Neural progenitor cell (in vitro differentiated cells): ENCODE data around the gene GALE. TPM values are rescaled to one million over a fixed set of nuclear protein-coding genes. Genes with fewer than 3 reads are reported as not detected.

Experiments used
- DNase-seq: peaks from one replicate; pipeline ENCODE4 v3.0.0-alpha.2; 2016; ENCODE audit warnings: low spot score
- H2AFZ ChIP-seq: fragments of 200-600 bp; sonication (generic); replicated peaks from 2 replicates; pipeline ENCODE4 v1.6.1; 2016; ENCODE audit warnings: antibody characterized with exemption
- H3F3A ChIP-seq: fragments of 200-600 bp; sonication (generic); 2 replicates; pipeline ENCODE4 v1.6.1; 2016; ENCODE audit warnings: antibody characterized with exemption, low read depth
- H3K27ac ChIP-seq: fragments of 200-600 bp; sonication (generic); 2 replicates; pipeline ENCODE4 v1.5.1; 2016; ENCODE audit warnings: mild to moderate bottlenecking
- H3K27me3 ChIP-seq: fragments of 200-600 bp; sonication (generic); 2 replicates; pipeline ENCODE4 v1.6.1; 2016; ENCODE audit warnings: mild to moderate bottlenecking, moderate library complexity
- H3K36me3 ChIP-seq: fragments of 200-600 bp; sonication (generic); 2 replicates; pipeline ENCODE4 v1.5.1; 2016
- H3K4me1 ChIP-seq: fragments of 200-600 bp; sonication (generic); 2 replicates; pipeline ENCODE4 v1.6.1; 2016; ENCODE audit warnings: mixed run types
- H3K4me2 ChIP-seq: fragments of 200-600 bp; sonication (generic); 2 replicates; pipeline ENCODE4 v1.6.1; 2016
- H3K4me3 ChIP-seq: fragments of 200-600 bp; sonication (generic); 2 replicates; pipeline ENCODE4 v1.5.1; 2016
- H3K79me2 ChIP-seq: fragments of 200-600 bp; sonication (generic); 2 replicates; pipeline ENCODE4 v1.6.1; 2016; ENCODE audit warnings: low read depth
- H3K9ac ChIP-seq: fragments of 200-600 bp; sonication (generic); 2 replicates; pipeline ENCODE4 v1.6.1; 2016
- H3K9me3 ChIP-seq: fragments of 200-600 bp; sonication (generic); 2 replicates; pipeline ENCODE4 v1.5.1; 2016; ENCODE audit warnings: low read depth
- H4K20me1 ChIP-seq: fragments of 200-600 bp; sonication (generic); 2 replicates; pipeline ENCODE4 v1.6.1; 2016; ENCODE audit warnings: low read depth
- H3K27ac Mint-ChIP-seq: 3 replicates; pipeline ENCODE4 v1.8.0; 2021; ENCODE audit warnings: mixed read lengths
- H3K27me3 Mint-ChIP-seq: 2 replicates; pipeline ENCODE4 v1.8.0; 2022; ENCODE audit warnings: low read depth, mild to moderate bottlenecking, inconsistent platforms, moderate library complexity, mixed read lengths; ENCODE audit not compliant: insufficient read depth
- H3K36me3 Mint-ChIP-seq: 3 replicates; pipeline ENCODE4 v1.8.0; 2021; ENCODE audit warnings: mixed read lengths
- H3K4me1 Mint-ChIP-seq: 3 replicates; pipeline ENCODE4 v1.8.0; 2021; ENCODE audit warnings: mixed read lengths
- H3K4me3 Mint-ChIP-seq: 3 replicates; pipeline ENCODE4 v1.8.0; 2021; ENCODE audit warnings: mild to moderate bottlenecking, moderate library complexity, mixed read lengths
- H3K9me3 Mint-ChIP-seq: 3 replicates; pipeline ENCODE4 v1.8.0; 2020; ENCODE audit warnings: mixed read lengths
- CTCF ChIP-seq: fragments of 200-600 bp; sonication (generic); IDR thresholded peaks from 2 replicates; pipeline ENCODE4 v1.5.1; 2017; ENCODE audit warnings: antibody characterized with exemption, mild to moderate bottlenecking
- EZH2 ChIP-seq: fragments of 200-600 bp; sonication (generic); IDR thresholded peaks from 2 replicates; pipeline ENCODE4 v1.6.1; 2017; ENCODE audit warnings: antibody characterized with exemption, mild to moderate bottlenecking, moderate library complexity
- EZH2phosphoT487 ChIP-seq: fragments of 200-600 bp; sonication (generic); IDR thresholded peaks from 2 replicates; pipeline ENCODE4 v1.6.1; 2017; ENCODE audit warnings: antibody characterized with exemption
- total RNA-seq: library from RNA; depleted of rRNA; stranded (reverse); fragments of >200 nt; gene quantifications from 2 replicates; pipeline ENCODE4 v1.2.3, GENCODE V29; 2015; ENCODE audit warnings: low replicate concordance

Gene GALE
- total RNA-seq, 1 donor from 2014 or later: 15.6 TPM

- no peaks in the 10 kb centered on the region for H3K9me3 Mint-ChIP-seq
- H4K20me1 ChIP-seq: peaks cover 10% of the 10 kb centered on the region
- H3K36me3 Mint-ChIP-seq: peaks cover 2% of the 10 kb centered on the region
Measured at GRCh38 chr1:23793861-23794731, 6.5 kb downstream of the GALE start.

GRCh38 chr1:23793018-23793781, 7.4 kb downstream of the GALE start:
- Mint-ChIP-seq H3K27me3 (no peaks in the 10 kb centered on the region), H3K4me3 (no peak overlapping the region), H3K9me3 (no peaks in the 10 kb centered on the region), H3K27ac (no peak overlapping the region), H3K36me3 (peaks cover 2% of the 10 kb centered on the region), H3K4me1 (peaks cover 15% of the 10 kb centered on the region)
- Histone ChIP-seq H3K4me3 (no peak overlapping the region), H3F3A (peaks cover 15% of the 10 kb centered on the region), H3K9ac (no peak overlapping the region), H3K27ac (no peak overlapping the region), H2AFZ (no peak overlapping the region), H3K4me2 (no peak overlapping the region), H3K4me1 (peaks cover 3% of the 10 kb centered on the region), H3K9me3 (no peaks in the 10 kb centered on the region), H3K79me2 (peaks cover 22% of the 10 kb centered on the region), H3K27me3 (no peaks in the 10 kb centered on the region), H4K20me1 (peaks cover 3% of the 10 kb centered on the region), H3K36me3 (no peaks in the 10 kb centered on the region)
- TF ChIP-seq CTCF (no peak), EZH2 (no peak)
- no peak for DNase-seq

More at GRCh38 chr1:23793861-23794731, 6.5 kb downstream of the GALE start:
- DNase-seq: no peak
- H3K79me2 ChIP-seq: peaks cover 22% of the 10 kb centered on the region
- no peak overlapping the region for H3K9ac ChIP-seq
- Mint-ChIP-seq H3K27me3 (no peaks in the 10 kb centered on the region), H3K4me1 (peaks cover 15% of the 10 kb centered on the region), H3K4me3 (no peak overlapping the region), H3K27ac (no peak overlapping the region)
- no peak overlapping the region for H3K4me2 ChIP-seq
- no peak overlapping the region for H3K27ac ChIP-seq
- H3F3A ChIP-seq: peaks cover 16% of the 10 kb centered on the region
- TF ChIP-seq CTCF (no peak), EZH2 (no peak), EZH2phosphoT487 (no peak)
- peaks cover 5% of the 10 kb centered on the region for H3K4me1 ChIP-seq
- no peaks in the 10 kb centered on the region for H3K27me3 ChIP-seq
- H2AFZ ChIP-seq: no peak overlapping the region
- H3K9me3 ChIP-seq: no peaks in the 10 kb centered on the region
- no peak overlapping the region for H3K4me3 ChIP-seq
- H3K36me3 ChIP-seq: no peaks in the 10 kb centered on the region

GRCh38 chr1:23792151-23792945, 8.2 kb downstream of the GALE start:
- no peak overlapping the region for H2AFZ ChIP-seq
- H3K27ac Mint-ChIP-seq: no peak overlapping the region
- no peaks in the 10 kb centered on the region for H3K27me3 Mint-ChIP-seq
- peak overlapping the region; percentile 78 for H3K9ac ChIP-seq
- no peak for DNase-seq
- H3K27me3 ChIP-seq: no peaks in the 10 kb centered on the region
- H3K36me3 Mint-ChIP-seq: peaks cover 7% of the 10 kb centered on the region
- H3K4me1 Mint-ChIP-seq: peaks cover 15% of the 10 kb centered on the region
- H3K9me3 Mint-ChIP-seq: no peaks in the 10 kb centered on the region
- TF ChIP-seq EZH2phosphoT487: no peak
- no peak for TF ChIP-seq CTCF
- no peak for TF ChIP-seq EZH2
- peaks cover 3% of the 10 kb centered on the region for H4K20me1 ChIP-seq
- H3K27ac ChIP-seq: no peak overlapping the region
- peaks cover 19% of the 10 kb centered on the region for H3F3A ChIP-seq
- H3K4me2 ChIP-seq: peak overlapping the region; percentile 100
- peaks cover 22% of the 10 kb centered on the region for H3K79me2 ChIP-seq
- peak overlapping the region; percentile 97 for H3K4me3 ChIP-seq
- H3K36me3 ChIP-seq: no peaks in the 10 kb centered on the region
- peaks cover 3% of the 10 kb centered on the region for H3K4me1 ChIP-seq
- no peaks in the 10 kb centered on the region for H3K9me3 ChIP-seq
- H3K4me3 Mint-ChIP-seq: peak overlapping the region; percentile 94
